ENCODE measurements around the gene TSPAN6. TPM values are rescaled to one million over a fixed set of nuclear protein-coding genes. Genes with fewer than 3 reads are reported as not detected.

The TSPAN6 gene
- total and polyA plus RNA-seq, 10 of the 15 experiments (the other 5 are each of a cell fraction or from before 2014, with no cell fraction given) = 0.04 to 0.23 (median 0.08) TPM; not detected in 5

- TF ChIP-seq TAF1 (IDR thresholded peaks at IDR 0.05; ENCODE audit: borderline replicate concordance, low read depth, low read length) (no peak), SPI1 (IDR thresholded peaks at IDR 0.05; ENCODE audit: borderline replicate concordance, insufficient read depth, low read depth, low read length) (no peak), STAT3 (IDR thresholded peaks at IDR 0.05; ENCODE audit: low read depth, low read length) (no peak), RCOR1 (conservative IDR thresholded peaks at IDR 0.05; ENCODE audit: low read depth, low read length) (no peak), STAT1 (conservative IDR thresholded peaks at IDR 0.05) (no peak), JUNB (IDR thresholded peaks at IDR 0.05) (peak; percentile 88), POLR2AphosphoS5 (IDR thresholded peaks at IDR 0.05; ENCODE audit: low read length) (no peak), RFX5 (IDR thresholded peaks at IDR 0.05; ENCODE audit: low read depth, low read length) (no peak), PRDM15 (CRISPR knock-in tag; IDR thresholded peaks at IDR 0.05) (no peak), RAD51 (IDR thresholded peaks at IDR 0.05) (no peak), KDM1A (IDR thresholded peaks at IDR 0.05; ENCODE audit: borderline replicate concordance) (no peak), ZNF384 (IDR thresholded peaks at IDR 0.05; ENCODE audit: borderline replicate concordance, low read depth, low read length) (no peak), FOS (IDR thresholded peaks at IDR 0.05; ENCODE audit: borderline replicate concordance, extremely low read depth, insufficient read length) (no peak), ZBED1 (IDR thresholded peaks at IDR 0.05; ENCODE audit: borderline replicate concordance) (peak; percentile 82), ATF7 (IDR thresholded peaks at IDR 0.05; ENCODE audit: low read depth) (peak; percentile 68), ZNF24 (IDR thresholded peaks at IDR 0.05) (peak; percentile 93), NFYB (IDR thresholded peaks at IDR 0.05; ENCODE audit: insufficient read depth, low read depth, low read length) (no peak), CTCF (IDR thresholded peaks at IDR 0.05 in 2 of 3, conservative IDR thresholded peaks at IDR 0.05 in 1 of 3; ENCODE audit: control insufficient read depth in 2 of 3, extremely low read depth in 1 of 3, insufficient read depth in 1 of 3, low read depth in 3 of 3, low read length in 3 of 3) (no peak), SREBF2 (IDR thresholded peaks at IDR 0.05; ENCODE audit: low read length) (no peak), YBX1 (IDR thresholded peaks at IDR 0.05) (no peak), ZBTB33 (IDR thresholded peaks at IDR 0.05) (no peak), EED (IDR thresholded peaks at IDR 0.05; ENCODE audit: low read depth) (peak; percentile 85), TCF12 (IDR thresholded peaks at IDR 0.05; ENCODE audit: low read depth, low read length) (0 out of 2 replicates have a peak, but pooled peaks have one; percentile 29), POU2F2 (IDR thresholded peaks at IDR 0.05; ENCODE audit: borderline replicate concordance, low read depth, low read length) (no peak)
- TF ChIP-seq, protein P1, sequence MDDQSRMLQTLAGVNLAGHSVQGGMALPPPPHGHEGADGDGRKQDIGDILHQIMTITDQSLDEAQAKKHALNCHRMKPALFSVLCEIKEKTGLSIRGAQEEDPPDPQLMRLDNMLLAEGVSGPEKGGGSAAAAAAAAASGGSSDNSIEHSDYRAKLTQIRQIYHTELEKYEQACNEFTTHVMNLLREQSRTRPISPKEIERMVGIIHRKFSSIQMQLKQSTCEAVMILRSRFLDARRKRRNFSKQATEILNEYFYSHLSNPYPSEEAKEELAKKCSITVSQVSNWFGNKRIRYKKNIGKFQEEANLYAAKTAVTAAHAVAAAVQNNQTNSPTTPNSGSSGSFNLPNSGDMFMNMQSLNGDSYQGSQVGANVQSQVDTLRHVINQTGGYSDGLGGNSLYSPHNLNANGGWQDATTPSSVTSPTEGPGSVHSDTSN (IDR thresholded peaks at IDR 0.05; ENCODE audit: insufficient replicate concordance, low read depth, low read length) = no peak
These were observed 10.6 kb downstream of the TSPAN6 start (continued) for GRCh38 chrX:100625985-100626491.
